ENCODE measurements around the gene G6PC2.

DNA sequence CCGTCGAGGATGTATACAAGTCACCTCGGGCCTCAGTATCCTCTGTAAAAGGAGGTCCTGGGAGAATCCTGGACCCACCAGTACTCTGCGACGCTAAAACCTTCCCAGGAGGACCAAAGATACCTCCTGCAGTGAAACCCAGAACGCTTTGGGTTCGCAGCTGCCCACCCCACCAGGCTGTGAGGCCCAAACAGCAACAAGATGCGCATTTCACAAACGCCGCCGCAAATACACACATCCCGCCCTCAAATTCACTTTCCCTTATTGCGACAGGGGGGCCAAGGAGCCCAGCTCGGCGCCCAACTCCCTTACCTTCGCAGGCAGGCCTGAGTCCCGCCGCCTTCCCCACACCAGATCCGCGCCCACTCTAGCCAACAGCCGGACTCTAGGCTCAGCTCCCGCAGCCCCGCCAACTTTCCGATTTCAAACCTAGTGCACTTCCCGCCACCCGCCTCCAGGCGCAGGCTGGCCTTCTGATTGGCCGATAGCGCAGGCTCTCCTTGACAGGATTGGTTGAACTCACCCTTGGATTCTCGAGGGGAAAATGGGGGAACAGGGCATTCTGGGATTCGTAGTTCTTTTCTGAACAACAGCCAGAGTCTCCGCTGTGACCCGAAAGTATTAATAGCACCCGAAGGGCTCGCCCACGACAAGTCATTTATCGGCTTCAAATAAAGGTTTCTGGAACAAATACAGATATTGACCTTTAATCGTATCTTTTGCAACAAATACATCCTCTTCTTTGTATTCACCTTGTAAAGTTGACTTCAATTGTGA is 10.9 kb upstream of the G6PC2 start, which contains the start of gene SPC25:
- TF ChIP-seq GATA2 (IDR thresholded peaks at IDR 0.05; ENCODE audit: low read depth, low read length) (no peak), GATA3 (IDR thresholded peaks at IDR 0.05; ENCODE audit: low read depth, low read length) (no peak)

Measured in SH-SY5Y (cell line).